ENCODE data around the gene PPIF. TPM values are rescaled to one million over a fixed set of nuclear protein-coding genes. Genes with fewer than 3 reads are reported as not detected.

PPIF gene
- total RNA-seq, 4 donors from 2014 or later = 34.2 to 141 (median 94.5) TPM

GRCh38 chr10:79320316-79320715, 27.0 kb upstream of the PPIF start:
- DNase-seq (ENCODE audit: low spot score) (no peak), ATAC-seq (ENCODE audit: low FRiP score) (no peak)
- TF ChIP-seq CTCF (IDR thresholded peaks at IDR 0.05) = no peak

- DNase-seq (ENCODE audit: low spot score) = no peak
- TF ChIP-seq CTCF (IDR thresholded peaks at IDR 0.05) = no peak
- ATAC-seq (ENCODE audit: low FRiP score) = no peak
Measured at GRCh38 chr10:79320820-79321493, 26.3 kb upstream of the PPIF start.

DNA sequence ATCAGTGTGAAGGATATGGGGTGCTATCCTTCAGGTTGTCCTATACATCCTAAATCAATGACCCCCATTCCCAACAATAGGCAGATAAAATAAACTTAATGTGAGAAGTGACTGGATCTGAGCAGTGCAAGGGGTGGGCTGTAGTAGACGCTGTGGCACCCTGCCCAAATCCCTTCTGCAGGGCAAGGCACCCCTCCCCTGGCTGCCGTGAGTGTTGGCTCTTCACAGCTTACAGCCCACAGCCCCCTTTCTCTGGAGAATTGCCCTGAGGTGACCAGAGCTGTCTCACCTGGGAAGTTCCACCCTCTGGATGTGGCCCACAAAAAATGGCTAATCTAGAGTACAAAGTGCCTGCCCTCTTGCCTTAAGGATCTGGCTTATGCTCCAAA, 25.8 kb upstream of the PPIF start:
- ATAC-seq (ENCODE audit: low FRiP score) (no peak), DNase-seq (ENCODE audit: low spot score) (no peak)
- TF ChIP-seq CTCF (IDR thresholded peaks at IDR 0.05) = no peak

DNA sequence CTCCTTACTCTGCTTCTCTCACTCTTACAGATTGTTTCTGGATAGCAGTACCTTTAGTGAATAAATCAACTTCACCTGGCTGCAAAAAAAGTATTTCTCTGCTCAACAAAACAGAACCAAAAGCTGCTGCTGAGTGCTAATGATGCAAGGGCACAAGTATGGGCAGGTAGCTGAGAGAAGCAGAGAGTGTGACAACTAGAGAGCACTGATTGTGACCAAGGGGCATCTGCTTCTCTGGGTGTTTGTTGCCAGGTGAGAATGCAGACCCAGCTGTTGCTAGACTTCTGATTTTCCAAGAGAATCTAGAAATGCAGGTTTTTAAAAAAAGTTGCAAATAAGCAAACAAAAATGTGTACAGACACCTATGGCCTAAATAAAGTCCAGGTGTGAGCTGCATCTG, 25.3 kb upstream of the PPIF start:
- DNase-seq (ENCODE audit: low spot score) = no peak
- TF ChIP-seq CTCF (IDR thresholded peaks at IDR 0.05) = no peak
- ATAC-seq (ENCODE audit: low FRiP score) = no peak

DNA sequence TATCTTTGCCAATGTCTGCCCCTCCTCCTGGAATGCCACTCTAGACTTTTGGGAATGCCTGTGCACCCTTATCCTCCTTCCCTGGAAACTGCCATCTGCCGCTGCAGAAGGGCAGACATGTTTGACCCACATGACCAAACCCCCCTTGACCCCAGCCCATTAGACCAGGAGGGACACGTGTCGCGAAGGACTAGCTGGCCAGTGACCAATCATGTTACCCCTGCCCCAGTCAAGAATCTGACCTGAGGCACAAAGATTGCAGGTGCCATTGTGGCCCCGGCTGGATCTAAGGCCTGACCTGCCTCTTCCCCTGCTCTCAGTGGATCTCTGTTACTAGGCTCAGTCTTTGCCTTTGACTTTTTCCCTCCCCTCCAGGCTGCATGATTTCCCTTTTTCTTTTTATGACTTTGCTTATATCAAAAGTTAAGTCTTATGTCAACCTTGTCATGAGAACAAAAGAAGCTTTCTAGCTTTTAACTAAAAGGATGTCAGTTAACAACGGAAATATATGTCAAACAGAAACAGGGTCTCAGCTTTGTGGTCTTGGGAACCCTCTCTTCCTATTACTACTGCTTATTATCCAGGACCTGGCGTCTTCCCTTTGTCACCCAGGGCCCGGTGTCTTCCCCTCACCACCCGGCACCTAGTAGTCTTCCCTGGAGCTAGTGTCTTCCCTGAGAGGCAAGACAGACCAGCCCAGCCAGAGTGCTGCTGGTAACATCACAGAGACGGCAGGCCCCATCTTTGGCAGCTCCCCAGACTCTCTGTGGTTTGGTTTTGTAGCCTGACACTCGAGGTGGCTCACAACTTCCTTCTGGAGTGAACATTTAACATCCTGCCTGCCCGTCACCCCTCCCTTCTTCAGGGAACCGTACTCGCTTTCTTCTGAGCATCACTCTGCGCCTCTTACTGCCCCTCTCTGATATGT, 24.4 kb upstream of the PPIF start:
- TF ChIP-seq CTCF (IDR thresholded peaks at IDR 0.05) = no peak
- ATAC-seq (ENCODE audit: low FRiP score) (no peak), DNase-seq (ENCODE audit: low spot score) (no peak)

- no peak for DNase-seq (ENCODE audit: low spot score)
- no peak for ATAC-seq (ENCODE audit: low FRiP score)
- no peak for TF ChIP-seq CTCF (IDR thresholded peaks at IDR 0.05)
Measured at GRCh38 chr10:79323602-79324001, 23.7 kb upstream of the PPIF start.

Data from omental fat pad (tissue), 4 donors.